ENCODE data around the gene NLRP7. TPM values are rescaled to one million over a fixed set of nuclear protein-coding genes. Genes with fewer than 3 reads are reported as not detected.
"Not testable (repeated sequence)": the region's sequence is repeated elsewhere in the genome, so short reads cannot be mapped to it uniquely, and the experiment has no call there.

The NLRP7 gene
- total RNA-seq, 1 experiment from 2014 or later: 1.1 TPM

- H3K4me1 Mint-ChIP-seq; H3K79me1 ChIP-seq (ENCODE audit: insufficient read depth, low read depth, low read length, poor library complexity, severe bottlenecking); H2AK5ac ChIP-seq (ENCODE audit: insufficient read length, low read length); H3K4me2 ChIP-seq (ENCODE audit: insufficient read depth, insufficient read length, low read length); H4K20me1 ChIP-seq (ENCODE audit: control insufficient read depth, insufficient read depth, insufficient read length); H3K18ac ChIP-seq (ENCODE audit: insufficient read length, low read depth, low read length); H3K27me3 ChIP-seq (ENCODE audit: insufficient read depth, low read length); H3K79me2 ChIP-seq (ENCODE audit: insufficient read depth, low read length); H2BK12ac ChIP-seq (ENCODE audit: insufficient read length, low read depth, low read length); H2BK20ac ChIP-seq (ENCODE audit: low read depth, low read length, poor library complexity, severe bottlenecking); H3K4ac ChIP-seq (ENCODE audit: low read depth, low read length); H2AFZ ChIP-seq (ENCODE audit: low read length); H4K5ac ChIP-seq (ENCODE audit: insufficient read length, low read depth, low read length); H3K27ac ChIP-seq (ENCODE audit: insufficient read length, low read depth, low read length); H3K4me3 Mint-ChIP-seq; H3K4me1 ChIP-seq (ENCODE audit: insufficient read depth, low read length); H3K23ac ChIP-seq (ENCODE audit: insufficient read length, low read depth, low read length); H3K14ac ChIP-seq (ENCODE audit: insufficient read depth, low read length); H3K9me3 ChIP-seq (ENCODE audit: control insufficient read depth, low read depth, low read length); H2BK5ac ChIP-seq (ENCODE audit: insufficient read length, low read length); H4K8ac ChIP-seq (replicated peaks; ENCODE audit: insufficient read length, low read depth, low read length); H2BK15ac ChIP-seq (ENCODE audit: low read depth, low read length); H2BK120ac ChIP-seq (ENCODE audit: low read depth, low read length, poor library complexity, severe bottlenecking); H3K23me2 ChIP-seq (ENCODE audit: insufficient read length, low read depth, low read length, poor library complexity, severe bottlenecking); H3K9ac ChIP-seq (ENCODE audit: extremely low read depth, insufficient read length, low read length); H4K91ac ChIP-seq (ENCODE audit: insufficient read length, low read depth, low read length); H3K56ac ChIP-seq (ENCODE audit: insufficient read length, low read depth, low read length); H3K27ac Mint-ChIP-seq; H3T11ph ChIP-seq (ENCODE audit: low read length); H3K27me3 Mint-ChIP-seq (ENCODE audit: low read depth): not testable (repeated sequence)
- WGBS (ENCODE audit: extremely low coverage, insufficient read length, low lambda C conversion rate): no CpG with 5 or more reads among the region's 24 CpGs
- Mint-ChIP-seq H3K9me3 (peaks cover 4 to 90% of the 10 kb centered on the region in 2 experiments; a peak in 3 of 5 replicates), H3K36me3 (ENCODE audit: insufficient read depth in 1 of 3, low read depth in 3 of 3) (peaks cover 0 to 12% (median 0%) of the 10 kb centered on the region in 3 experiments; a peak in 2 of 7 replicates)
- peak; percentile 54; the same call in 2 of the 3 replicates for TF ChIP-seq CTCF (conservative IDR thresholded peaks at IDR 0.05)
- DNase-seq: peak; percentile 57
These were observed 27.4 kb downstream of the NLRP7 start for GRCh38 chr19:54919646-54920563.
